IPS-11a (cell line): Measurements from ENCODE around the gene DDX27.

ENCODE experiments used
- H3K4me3 ChIP-seq: one replicate; pipeline ENCODE4 v1.5.1; 2013; ENCODE audit warnings: low read depth, low read length, control low read depth

DDX27 gene

DNA sequence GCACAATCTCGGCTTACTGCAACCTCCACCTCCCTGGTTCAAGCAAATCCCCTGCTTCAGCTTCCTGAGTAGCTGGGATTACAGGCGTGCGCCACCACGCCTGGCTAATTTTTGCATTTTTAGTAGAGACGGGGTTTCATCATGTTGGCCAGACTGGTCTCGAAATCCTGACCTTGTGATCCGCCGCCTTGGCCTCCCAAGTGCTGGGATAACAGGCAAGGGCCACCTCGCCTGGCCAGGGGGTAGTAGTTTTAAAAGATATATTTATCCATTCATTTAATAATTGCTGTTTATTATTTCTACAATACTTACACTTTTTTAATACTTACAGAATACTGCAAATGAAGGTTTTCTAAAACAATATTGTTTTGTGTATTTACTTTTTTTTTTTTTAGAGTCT lies 15.5 kb upstream of the DDX27 start:
- no peak overlapping the region for H3K4me3 ChIP-seq

DNA sequence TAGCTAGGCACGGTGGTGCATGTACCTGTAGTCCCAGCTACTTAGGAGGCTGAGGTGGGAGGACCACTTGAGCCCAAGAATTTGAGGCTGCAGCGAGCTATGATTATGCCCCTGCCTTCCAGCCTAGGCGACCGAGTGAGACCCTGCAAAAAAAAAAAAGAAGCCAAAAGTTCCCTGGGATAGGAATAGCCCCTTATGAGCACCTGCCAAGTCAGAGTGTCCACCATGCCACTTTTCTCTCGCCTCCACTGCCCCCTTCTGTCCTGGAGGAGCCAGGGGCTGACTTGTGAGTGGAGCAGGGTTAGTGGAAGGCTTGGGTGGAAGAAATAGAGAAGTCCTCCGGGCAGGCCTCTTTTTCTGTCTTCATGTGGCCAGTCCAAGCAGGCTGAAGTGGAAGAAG lies 12.1 kb upstream of the DDX27 start:
- no peak overlapping the region for H3K4me3 ChIP-seq

DNA sequence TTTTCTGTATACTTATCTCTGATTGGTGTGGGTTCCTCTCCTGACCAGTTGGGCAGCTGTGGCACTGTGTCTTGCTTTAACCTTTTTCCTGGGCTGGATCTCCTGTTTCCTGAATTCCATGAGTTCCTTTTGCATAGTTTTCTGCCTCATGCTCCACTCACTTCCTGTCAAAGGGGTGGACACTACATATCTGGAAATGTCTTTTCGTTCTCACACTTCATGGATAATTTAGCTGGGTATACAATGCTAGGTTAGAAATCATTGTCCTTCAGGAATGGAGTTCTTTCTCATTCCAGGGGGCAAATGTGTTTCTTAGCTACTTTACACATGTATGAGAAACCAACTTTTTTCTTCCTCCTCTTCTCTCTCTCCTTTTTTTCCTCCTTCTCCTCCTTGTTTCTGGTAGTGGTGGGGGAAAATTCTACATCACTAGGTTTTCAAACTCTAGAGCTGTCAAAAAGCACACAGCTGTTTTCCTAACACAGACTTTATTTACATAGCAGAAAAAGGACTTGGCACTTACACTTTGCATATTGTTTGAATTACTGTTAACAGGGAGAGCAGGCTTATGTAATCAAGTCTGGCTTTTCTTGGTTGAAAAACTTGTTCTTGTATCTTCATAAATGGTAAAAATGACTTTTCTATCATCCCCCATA lies 9.0 kb upstream of the DDX27 start:
- no peak overlapping the region for H3K4me3 ChIP-seq

DNA sequence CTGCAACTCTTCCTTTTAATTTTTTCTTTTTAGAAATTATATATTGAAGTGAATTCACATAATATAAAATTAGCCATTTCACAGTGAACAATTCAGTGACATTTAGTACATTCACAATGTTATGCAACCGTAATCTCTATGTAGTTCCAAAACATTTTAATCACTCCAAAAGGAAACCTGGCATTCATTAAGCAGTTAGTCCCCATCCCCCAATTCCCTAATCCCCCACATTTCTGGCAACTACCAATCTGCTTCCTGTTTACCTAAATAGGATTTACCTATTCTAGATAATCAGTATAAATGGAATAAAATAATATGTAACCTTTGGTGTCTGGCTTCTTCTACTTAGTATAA lies 8.5 kb upstream of the DDX27 start:
- H3K4me3 ChIP-seq: no peak overlapping the region

DNA sequence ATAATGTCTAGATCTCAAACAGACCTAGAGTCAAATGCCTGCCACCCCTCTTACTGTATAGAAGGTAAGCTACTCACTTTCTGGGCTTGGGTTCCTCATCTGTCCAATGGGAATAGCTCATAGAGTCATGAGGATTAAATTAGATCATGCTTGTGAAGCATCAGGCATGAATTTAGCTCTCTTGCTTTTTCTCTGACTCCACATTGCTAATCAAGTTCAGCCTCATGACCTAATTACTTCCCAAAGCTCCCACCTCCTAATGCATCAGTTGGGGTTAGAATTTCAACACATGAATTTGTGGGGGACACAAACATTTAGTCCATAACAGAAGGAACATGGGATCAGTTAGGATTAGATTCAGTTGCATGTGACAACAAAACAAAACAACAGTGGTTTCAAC lies 4.6 kb upstream of the DDX27 start:
- H3K4me3 ChIP-seq: no peak overlapping the region

DNA sequence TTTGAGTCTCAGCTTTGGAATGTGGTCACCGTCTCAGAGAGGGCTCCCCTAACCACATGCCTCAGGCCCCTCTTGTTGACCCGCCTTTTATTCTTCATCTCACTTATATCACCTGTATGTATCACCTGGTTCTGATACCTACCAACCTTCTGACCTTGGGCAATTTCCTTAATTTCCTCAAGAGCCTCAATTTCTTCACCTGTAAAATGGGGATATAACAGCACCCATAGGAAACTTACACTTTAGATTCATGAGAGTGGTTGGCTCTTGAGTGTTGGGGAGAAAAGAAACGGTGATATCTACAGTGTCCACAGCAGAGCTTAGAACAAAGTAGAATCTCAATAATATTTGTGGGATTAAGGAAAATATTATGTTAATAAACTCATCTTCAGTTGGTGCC lies 4.0 kb upstream of the DDX27 start:
- H3K4me3 ChIP-seq: no peak overlapping the region

DNA sequence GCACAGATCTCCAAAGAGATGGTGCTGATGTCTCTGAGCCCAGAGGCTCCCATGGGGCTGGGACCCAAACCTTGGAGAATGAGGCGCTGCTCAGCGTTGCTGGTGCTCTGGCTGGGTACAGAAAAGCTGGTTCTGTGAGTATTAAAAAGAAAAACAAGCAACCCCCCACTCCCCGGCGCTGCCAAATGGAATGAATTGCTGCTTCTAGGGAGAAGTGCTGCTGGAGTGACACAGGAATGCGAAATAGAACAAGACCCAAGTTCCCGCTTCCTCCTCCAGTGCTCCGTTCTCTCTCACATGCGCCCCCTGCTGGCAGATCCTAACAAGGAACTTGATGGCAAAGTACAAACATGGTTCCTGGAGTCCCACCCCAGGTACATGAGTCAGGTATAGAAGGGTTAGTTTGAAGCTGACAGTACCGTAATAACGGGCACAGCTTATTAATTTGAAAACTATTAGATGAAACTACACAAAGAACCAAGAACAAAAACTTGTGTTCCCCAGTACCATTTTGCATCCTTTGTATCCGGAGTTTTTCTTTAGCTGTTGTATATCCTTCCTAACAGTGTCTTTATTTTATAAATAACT lies 2.1 kb upstream of the DDX27 start:
- no peak overlapping the region for H3K4me3 ChIP-seq

DNA sequence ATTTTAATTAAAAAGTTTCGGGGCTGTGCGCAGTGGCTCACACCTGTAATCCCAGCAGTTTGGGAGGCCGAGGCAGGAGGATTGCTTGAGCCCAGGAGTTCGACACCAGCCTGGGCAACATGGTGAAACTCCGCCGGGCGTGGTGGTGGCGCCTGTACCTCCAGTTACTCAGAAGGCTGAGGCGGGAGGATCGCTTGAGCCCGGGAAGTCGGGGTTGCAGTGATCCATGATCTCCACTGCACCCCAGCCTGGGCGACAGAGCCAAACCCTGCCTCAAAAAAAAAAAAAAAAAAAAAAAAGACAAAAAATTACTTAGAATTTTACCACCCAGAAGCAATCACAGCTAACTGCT lies 501 bp upstream of the DDX27 start:
- H3K4me3 ChIP-seq: peak overlapping the region; percentile 84

DNA sequence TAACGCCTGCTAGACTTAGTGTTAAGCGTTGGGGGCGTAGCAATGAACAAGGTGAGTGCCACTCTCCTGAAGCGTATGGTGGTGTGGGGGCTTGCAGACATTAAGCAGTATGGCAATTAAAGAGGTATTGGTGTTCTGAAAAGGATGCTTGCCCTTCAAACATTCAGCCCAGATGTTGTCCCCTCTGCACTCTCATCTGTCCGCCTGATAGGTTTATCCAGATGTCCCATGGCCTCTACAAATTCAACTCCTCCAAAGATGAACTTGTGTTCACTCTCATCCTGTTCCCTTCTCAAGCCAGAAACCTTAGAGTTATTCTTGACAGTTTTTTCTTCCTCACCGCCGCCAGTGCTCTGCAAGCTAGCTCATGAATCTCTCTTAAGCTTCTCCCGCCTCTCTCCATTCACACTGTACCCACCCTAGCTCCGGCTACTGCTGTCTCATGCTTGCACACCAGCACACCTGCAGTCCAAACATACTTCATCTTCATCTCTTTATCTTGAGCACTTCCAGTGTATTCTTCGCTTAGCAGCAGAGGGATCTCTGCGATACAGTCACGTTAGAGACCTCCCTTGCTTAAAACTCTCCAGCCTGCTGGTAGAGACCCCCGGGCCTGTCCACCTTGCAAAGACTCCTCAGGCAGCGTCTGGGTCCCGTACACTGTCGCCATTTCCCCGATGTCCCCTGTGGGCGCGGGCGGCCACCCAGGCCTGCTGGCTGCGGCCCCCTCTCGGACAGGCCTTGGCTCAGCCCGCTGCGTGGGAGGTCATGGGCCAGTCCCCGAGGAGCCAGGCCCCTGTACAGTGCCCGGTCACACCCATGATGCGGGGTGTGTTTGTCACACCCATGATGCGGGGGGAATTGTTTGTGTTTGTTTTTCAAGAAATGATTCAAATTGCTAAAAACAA lies 962 bp downstream of the DDX27 start:
- peak overlapping the region; percentile 84 for H3K4me3 ChIP-seq

DNA sequence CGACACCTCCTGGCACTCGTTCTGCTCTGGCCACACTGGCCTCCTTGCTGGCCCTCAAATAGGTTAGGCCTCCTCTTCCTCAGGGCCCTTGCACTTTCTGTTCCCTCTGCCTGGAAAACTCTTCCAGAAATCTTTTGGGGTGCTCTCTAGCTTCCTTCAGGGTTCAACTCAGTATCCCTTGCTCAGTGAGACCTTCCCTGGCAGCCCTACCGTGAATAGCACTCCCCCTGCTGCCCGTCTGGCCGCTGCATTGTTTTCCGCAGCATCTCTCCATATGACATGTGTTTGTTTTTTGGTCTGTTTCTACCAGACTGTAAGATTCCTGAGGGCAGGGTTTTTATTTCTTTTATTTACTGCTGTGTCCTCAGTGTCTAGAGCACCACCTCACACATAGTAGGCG lies 6.7 kb downstream of the DDX27 start:
- H3K4me3 ChIP-seq: no peak overlapping the region

DNA sequence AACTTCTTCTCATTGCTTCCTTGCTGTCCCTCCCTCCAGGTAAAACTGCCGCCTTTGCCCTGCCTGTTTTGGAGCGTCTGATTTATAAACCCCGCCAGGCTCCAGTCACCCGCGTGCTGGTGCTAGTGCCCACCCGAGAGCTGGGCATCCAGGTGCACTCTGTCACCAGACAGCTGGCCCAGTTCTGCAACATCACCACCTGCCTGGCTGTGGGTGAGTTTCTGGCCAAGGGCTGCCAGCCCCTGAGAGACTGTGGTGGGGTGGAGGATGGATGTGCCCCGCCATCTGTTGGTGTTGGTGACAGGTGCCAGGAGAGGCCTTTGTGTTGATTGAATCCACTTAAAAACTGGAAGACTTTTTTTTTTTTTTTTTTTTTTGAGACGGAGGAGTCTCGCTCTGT lies 9.5 kb downstream of the DDX27 start:
- no peak overlapping the region for H3K4me3 ChIP-seq

DNA sequence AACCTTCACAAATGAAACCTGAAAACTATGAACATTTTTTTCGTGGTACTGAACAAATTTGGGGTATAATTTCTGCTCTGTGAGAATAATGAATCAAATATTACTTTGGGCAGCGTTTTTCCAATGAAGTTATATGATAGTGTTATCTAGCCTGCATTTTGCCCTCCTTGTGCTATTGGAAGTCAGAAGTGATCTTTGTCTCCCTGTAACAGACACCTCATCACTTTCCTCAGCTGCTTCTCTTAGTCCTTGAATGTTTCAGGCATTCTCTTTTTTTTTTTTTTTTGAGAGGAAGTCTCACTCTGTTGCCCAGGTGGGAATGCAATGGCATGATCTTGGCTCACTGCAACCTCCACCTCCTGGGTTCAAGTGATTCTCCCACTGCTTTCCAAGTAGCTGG lies 10.2 kb downstream of the DDX27 start:
- no peak overlapping the region for H3K4me3 ChIP-seq

DNA sequence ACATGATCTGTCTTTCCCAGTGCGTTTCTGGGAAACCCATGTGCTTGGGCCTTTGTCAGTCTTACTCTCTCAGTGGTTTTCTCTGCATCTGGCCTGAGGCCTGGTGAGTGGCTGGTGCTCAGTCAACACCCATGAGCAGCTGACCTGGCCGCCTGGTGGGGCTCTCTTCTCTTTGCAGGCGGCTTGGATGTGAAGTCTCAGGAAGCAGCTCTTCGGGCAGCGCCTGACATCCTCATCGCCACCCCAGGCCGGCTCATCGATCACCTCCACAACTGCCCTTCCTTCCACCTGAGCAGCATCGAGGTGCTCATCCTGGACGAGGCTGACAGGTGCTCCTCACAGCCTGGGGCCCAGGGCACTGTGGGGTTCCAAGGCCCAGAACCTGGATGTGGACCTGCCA lies 10.8 kb downstream of the DDX27 start:
- no peak overlapping the region for H3K4me3 ChIP-seq

DNA sequence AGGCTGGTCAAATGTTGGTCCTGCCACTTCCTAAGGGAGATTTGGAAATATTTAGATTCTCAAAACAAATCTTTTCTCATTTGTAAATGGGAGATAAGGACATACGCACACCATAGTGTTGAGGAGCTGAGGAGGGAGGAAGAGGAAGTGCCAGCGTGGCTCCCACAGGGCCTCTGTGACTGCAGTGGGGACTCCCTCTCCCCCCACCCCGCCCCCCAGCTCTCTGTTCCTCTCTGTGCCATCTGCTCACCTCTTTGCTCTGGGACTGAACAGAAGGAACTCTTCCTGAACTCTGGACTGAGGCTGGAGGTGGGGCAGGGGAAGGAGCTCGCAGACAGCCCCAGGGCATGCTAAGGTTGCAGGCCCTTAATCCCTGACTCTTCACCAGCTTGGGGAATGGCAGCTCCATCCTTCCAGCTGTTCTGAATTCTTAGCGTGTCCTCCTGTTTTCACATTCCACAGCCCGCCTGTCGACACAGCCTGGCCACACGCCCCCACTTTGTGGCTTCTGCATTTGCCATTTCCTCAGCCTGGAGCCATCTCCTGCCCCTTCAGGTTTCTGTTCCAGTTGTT lies 11.4 kb downstream of the DDX27 start:
- H3K4me3 ChIP-seq: no peak overlapping the region

DNA sequence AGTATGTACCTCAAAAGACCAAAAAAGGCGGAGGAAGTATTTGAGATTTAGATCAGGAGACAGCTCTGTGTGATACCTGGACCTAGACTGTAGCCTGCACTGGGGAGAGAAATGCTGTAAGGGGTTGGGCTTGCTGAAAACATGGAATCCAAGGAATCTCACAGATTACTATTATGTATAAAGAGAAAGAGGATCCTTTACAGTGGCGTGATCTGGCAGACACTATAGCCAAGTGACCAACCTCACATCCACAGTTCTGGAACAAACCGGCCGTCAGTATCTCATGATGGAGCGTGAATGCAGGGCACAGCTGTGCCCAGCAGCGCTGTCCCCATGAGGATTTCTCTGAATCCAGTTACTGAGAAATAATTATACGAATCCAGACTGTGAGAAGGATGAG lies 12.3 kb downstream of the DDX27 start:
- H3K4me3 ChIP-seq: no peak overlapping the region

DNA sequence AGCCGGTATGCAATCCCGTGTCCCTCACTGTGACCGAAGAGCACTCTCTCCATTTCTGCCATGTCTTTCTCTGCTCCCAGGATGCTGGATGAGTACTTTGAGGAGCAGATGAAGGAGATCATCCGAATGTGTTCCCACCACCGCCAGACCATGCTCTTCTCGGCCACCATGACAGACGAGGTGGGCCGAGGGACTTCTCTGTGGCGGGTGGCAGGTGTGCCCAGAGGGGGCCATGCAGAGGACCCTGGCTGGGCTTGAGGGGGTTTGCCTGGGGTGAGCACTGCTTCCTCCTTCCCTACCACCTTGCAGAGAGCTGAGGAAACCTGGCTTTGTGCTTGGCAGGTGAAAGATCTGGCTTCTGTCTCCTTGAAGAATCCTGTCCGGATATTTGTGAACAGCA lies 14.0 kb downstream of the DDX27 start:
- H3K4me3 ChIP-seq: no peak overlapping the region

DNA sequence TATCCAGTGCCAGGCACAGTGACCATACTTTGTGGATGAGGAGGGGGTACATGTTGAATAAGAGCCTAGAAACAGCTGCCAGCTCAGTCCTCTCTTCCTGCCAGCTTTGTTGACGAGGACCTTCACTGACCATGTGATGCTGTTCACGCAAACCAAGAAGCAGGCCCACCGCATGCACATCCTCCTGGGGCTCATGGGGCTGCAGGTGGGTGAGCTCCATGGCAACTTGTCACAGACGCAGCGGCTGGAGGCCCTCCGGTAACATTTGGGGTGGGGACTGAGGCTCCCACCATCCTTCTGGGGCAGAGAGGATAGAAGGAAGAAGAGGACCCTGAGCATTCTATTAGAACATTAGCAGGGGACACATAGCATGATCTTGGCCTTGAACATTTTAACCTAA lies 15.6 kb downstream of the DDX27 start:
- H3K4me3 ChIP-seq: no peak overlapping the region

DNA sequence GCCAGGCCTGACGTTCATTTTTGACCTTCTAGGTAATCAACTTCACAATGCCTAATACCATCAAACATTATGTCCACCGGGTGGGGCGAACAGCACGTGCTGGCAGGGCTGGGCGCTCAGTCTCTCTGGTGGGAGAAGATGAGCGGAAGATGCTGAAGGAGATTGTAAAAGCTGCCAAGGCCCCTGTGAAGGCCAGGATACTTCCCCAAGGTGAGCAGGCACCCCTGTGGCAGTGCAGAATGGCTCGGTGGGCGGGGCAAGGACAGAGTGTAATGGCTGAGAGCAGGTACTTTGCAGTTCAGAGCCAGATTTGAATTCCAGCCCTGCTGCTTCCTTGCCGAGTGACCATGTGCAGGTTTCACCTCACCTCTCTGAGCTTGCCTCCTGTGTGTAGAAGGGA lies 17.1 kb downstream of the DDX27 start:
- no peak overlapping the region for H3K4me3 ChIP-seq

DNA sequence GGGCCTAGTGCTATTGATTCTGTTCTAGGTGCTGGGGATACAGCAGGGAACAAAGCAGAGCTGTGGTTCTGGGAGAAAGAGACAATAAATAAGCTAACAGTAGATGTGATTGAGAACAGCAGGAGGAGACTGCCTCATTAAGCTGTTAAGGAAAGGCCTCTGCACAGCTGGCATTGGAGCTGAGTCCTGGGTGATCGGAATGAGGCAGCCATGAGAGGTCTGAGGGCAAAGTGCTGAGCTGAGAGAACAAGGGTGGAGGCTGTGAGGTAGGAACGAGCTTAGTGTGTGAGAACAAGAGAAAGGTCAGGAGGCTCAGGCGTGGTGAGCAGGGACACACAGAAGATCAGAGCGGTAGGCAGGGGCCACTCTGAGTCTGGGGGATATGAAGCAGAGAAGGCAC lies 18.3 kb downstream of the DDX27 start:
- H3K4me3 ChIP-seq: no peak overlapping the region

DNA sequence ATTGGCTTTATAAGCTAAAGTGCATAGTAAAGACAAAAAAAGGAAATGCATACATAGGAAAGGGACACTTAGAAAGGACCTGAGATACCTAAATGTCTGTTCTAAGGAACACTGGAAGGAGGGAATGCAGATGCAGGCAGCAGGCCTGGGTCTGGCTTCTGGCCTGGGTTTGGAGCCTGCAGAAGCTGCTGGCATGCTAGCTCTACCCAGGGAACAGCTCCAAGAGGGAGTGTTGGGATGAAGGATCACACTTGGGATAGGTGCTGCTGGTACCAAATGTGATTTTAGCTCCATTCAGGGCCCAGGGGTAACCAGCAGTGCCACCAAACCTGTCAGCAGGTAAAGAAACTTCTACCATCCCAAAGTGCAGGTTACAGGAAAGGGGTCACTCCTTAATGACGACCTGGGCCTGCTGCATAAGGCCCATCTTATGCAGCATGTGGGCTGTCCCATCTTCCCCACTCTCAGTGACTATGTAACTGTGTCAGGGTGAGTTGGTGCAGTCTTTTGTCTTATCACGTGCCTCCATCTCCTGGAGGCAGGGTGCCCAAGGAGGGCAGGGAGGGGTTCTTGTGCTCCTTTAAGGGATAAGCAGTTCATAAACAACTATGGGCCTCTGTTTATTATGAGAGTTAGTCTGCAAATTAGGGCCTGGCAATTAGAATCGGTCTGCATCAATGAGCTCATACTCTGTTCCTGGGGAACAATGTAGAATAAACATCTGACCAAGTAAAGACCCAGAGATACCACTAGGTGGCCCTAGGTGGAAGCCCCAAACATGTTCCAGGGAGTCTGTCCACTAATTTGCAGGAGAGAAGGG lies 26.9 kb downstream of the DDX27 start:
- H3K4me3 ChIP-seq: no peak overlapping the region

DNA sequence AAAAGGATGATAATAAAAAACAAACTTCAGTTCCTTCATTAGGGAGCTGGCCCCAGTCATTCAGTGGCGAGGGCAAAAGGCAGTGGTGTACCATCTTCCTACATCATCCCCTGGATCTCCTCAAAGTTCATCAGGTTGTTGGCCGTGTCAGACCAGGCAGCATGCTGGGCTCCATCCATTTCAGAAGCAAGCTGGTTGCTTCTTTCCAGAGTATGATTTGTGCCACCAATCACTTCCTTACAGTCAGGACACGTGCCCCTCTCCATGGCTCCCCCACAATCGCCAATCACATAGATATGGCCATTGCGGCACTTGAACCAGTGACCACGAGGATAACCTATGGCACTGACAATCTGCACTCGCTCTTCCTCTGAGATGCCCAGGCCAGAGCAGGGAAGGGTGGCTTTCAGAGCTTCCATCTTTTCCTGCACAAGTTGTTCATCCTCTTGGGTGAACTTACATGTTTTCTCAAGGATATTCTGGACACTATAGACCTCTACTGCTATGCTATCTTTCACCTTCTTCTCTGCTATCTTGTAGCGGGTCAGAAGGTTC lies 28.0 kb downstream of the DDX27 start:
- H3K4me3 ChIP-seq: no peak overlapping the region
